ENCODE data around the gene DOK3.
"Not testable (repeated sequence)": the region's sequence is repeated elsewhere in the genome, so short reads cannot be mapped to it uniquely, and the experiment has no call there.

The DOK3 gene

GRCh38 chr5:177545487-177546257 lies 36.0 kb upstream of the DOK3 start:
- no peaks in the 10 kb centered on the region for H3K9me3 ChIP-seq (ENCODE audit: control insufficient read depth, insufficient read depth, low read length)
- H3K9ac ChIP-seq (ENCODE audit: low read depth, low read length) = no peak overlapping the region
- H3K4me1 ChIP-seq (ENCODE audit: insufficient read depth, low read length) = peaks cover 15% of the 10 kb centered on the region
- peaks cover 7% of the 10 kb centered on the region; the same call in 1 of the 2 replicates for H3K36me3 ChIP-seq (ENCODE audit: insufficient read depth, low read length)

DNA sequence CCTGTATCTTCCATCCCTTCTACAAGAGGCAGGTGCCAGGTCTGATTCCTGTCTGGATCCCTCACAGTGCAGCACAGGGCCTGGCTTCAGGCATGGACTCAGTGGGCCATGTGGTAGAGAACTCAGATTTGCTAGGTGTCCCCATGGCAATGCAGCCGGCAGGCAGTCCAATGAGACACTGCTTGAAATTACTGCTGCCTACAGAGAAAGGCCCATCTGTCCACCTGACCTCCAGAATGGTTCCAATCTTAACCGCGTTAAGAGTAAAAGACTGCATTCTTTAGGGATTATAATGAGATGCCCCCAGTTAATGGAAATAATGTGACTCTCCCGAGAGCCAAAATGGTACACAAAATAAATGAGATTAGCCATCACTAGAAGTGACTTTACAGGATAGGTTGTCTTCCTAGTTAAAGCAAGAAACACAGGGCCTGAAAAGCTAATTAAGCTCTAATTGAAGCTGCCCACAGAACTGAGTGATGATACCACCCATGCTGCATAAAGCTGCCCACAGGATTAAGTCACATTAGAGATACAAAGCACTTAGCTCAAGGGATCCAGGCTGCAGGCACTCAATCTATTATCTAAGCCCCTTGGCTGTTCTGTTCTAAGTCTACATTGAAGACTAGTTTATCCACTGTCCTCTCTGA lies 33.3 kb upstream of the DOK3 start:
- H3K9ac ChIP-seq (ENCODE audit: low read depth, low read length) = no peak overlapping the region
- H3K36me3 ChIP-seq (ENCODE audit: insufficient read depth, low read length) = peaks cover 7% of the 10 kb centered on the region; the same call in 1 of the 2 replicates
- peaks cover 19% of the 10 kb centered on the region for H3K4me1 ChIP-seq (ENCODE audit: insufficient read depth, low read length)
- no peaks in the 10 kb centered on the region for H3K9me3 ChIP-seq (ENCODE audit: control insufficient read depth, insufficient read depth, low read length)

DNA sequence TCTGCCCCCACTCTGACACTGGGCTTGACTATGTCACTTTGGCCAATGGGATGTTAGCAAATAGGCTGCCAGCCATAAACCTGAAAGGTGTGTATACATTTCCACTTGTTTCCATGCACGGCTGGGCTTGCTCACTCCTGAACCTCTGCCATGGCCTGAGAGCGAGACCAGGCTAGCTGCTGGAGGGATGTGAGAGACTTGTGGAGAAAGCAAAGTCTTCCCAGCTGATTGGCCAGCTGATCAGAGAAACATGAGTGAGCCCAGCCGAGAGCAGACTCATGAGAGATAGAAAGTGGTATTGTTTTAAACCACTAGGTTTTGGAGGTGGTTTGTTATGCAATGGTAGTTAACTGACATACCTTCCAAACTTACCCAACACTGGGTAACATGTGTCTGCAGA lies 30.8 kb upstream of the DOK3 start:
- Histone ChIP-seq H3K36me3 (ENCODE audit: insufficient read depth, low read length) (peaks cover 19% of the 10 kb centered on the region), H3K9me3 (ENCODE audit: control insufficient read depth, insufficient read depth, low read length) (no peaks in the 10 kb centered on the region), H3K9ac (ENCODE audit: low read depth, low read length) (no peak overlapping the region), H3K4me1 (ENCODE audit: insufficient read depth, low read length) (peaks cover 4% of the 10 kb centered on the region; the same call in 1 of the 2 replicates)

- H3K36me3 ChIP-seq (ENCODE audit: insufficient read depth, low read length) = peaks cover 19% of the 10 kb centered on the region
- H3K9me3 ChIP-seq (ENCODE audit: control insufficient read depth, insufficient read depth, low read length) = no peaks in the 10 kb centered on the region
- H3K9ac ChIP-seq (ENCODE audit: low read depth, low read length) = no peak overlapping the region
- peaks cover 4% of the 10 kb centered on the region; the same call in 1 of the 2 replicates for H3K4me1 ChIP-seq (ENCODE audit: insufficient read depth, low read length)
These were observed 29.8 kb upstream of the DOK3 start for GRCh38 chr5:177539411-177539810.

- H3K36me3 ChIP-seq (ENCODE audit: insufficient read depth, low read length) = peaks cover 19% of the 10 kb centered on the region
- H3K4me1 ChIP-seq (ENCODE audit: insufficient read depth, low read length) = peaks cover 4% of the 10 kb centered on the region; the same call in 1 of the 2 replicates
- no peaks in the 10 kb centered on the region for H3K9me3 ChIP-seq (ENCODE audit: control insufficient read depth, insufficient read depth, low read length)
- no peak overlapping the region for H3K9ac ChIP-seq (ENCODE audit: low read depth, low read length)
These were observed 29.2 kb upstream of the DOK3 start for GRCh38 chr5:177538876-177539275.

- H3K36me3 ChIP-seq (ENCODE audit: insufficient read depth, low read length) = peaks cover 19% of the 10 kb centered on the region
- no peaks in the 10 kb centered on the region for H3K9me3 ChIP-seq (ENCODE audit: control insufficient read depth, insufficient read depth, low read length)
- peaks cover 4% of the 10 kb centered on the region; the same call in 1 of the 2 replicates for H3K4me1 ChIP-seq (ENCODE audit: insufficient read depth, low read length)
- no peak overlapping the region for H3K9ac ChIP-seq (ENCODE audit: low read depth, low read length)
These were observed 28.0 kb upstream of the DOK3 start for GRCh38 chr5:177537389-177538361.

DNA sequence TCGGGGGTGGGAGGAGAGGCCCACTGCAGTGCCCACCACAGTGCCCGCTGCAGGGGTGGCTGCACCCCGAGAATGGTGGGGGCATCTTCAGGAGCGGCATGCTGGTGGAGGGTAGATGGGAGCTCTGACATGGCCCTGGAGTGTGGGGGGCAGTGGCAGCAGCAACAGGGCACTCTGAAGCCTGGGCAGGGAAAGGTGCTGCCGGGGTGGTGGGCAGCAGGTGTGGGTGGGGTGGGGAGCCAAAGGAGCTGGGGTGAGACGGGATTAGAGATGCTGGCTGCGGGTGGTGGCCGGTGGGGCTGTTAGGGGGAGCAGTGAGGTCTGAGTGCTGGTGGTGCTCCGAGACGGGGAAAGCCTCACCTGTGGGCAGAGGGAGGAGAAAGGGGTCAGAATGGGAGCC lies 26.8 kb upstream of the DOK3 start:
- Histone ChIP-seq H3K36me3 (ENCODE audit: insufficient read depth, low read length) (peaks cover 15% of the 10 kb centered on the region), H3K4me1 (ENCODE audit: insufficient read depth, low read length) (peaks cover 4% of the 10 kb centered on the region; the same call in 1 of the 2 replicates)

GRCh38 chr5:177535125-177535524 lies 25.5 kb upstream of the DOK3 start:
- no peaks in the 10 kb centered on the region for H3K9me3 ChIP-seq (ENCODE audit: control insufficient read depth, insufficient read depth, low read length)
- H3K4me1 ChIP-seq (ENCODE audit: insufficient read depth, low read length) = peaks cover 4% of the 10 kb centered on the region; the same call in 1 of the 2 replicates
- H3K9ac ChIP-seq (ENCODE audit: low read depth, low read length) = no peak overlapping the region
- H3K36me3 ChIP-seq (ENCODE audit: insufficient read depth, low read length) = peaks cover 24% of the 10 kb centered on the region

More for the DNA sequence above, 26.8 kb upstream of the DOK3 start:
- H3K9ac ChIP-seq (ENCODE audit: low read depth, low read length) = no peak overlapping the region
- no peaks in the 10 kb centered on the region for H3K9me3 ChIP-seq (ENCODE audit: control insufficient read depth, insufficient read depth, low read length)

DNA sequence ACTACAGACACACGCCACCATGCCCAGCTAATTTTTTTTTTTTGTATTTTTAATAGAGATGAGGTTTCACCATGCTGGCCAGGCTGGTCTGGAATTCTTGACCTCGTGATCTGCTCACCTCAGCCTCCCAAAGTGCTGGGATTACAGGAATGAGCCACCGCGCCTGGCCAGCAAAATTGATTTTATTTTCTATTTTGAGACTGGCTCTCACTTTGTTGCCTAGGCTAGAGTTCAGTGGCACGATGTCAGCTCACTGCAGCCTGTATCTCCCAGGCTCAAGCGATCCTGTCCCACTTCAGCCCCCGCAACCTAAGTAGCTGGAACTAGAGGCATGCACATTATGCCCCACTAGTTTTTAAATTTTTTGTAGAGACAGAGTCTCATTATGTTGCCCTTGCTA lies 24.8 kb upstream of the DOK3 start:
- H3K36me3 ChIP-seq (ENCODE audit: insufficient read depth, low read length) = peaks cover 28% of the 10 kb centered on the region
- not testable (repeated sequence) for H3K9me3 ChIP-seq (ENCODE audit: control insufficient read depth, insufficient read depth, low read length); H3K9ac ChIP-seq (ENCODE audit: low read depth, low read length); H3K4me1 ChIP-seq (ENCODE audit: insufficient read depth, low read length)

- no peak overlapping the region for H3K9ac ChIP-seq (ENCODE audit: low read depth, low read length)
- no peaks in the 10 kb centered on the region for H3K4me1 ChIP-seq (ENCODE audit: insufficient read depth, low read length)
- H3K9me3 ChIP-seq (ENCODE audit: control insufficient read depth, insufficient read depth, low read length) = no peaks in the 10 kb centered on the region
- peaks cover 21% of the 10 kb centered on the region for H3K36me3 ChIP-seq (ENCODE audit: insufficient read depth, low read length)
These were observed 21.7 kb upstream of the DOK3 start for GRCh38 chr5:177531209-177531940.

DNA sequence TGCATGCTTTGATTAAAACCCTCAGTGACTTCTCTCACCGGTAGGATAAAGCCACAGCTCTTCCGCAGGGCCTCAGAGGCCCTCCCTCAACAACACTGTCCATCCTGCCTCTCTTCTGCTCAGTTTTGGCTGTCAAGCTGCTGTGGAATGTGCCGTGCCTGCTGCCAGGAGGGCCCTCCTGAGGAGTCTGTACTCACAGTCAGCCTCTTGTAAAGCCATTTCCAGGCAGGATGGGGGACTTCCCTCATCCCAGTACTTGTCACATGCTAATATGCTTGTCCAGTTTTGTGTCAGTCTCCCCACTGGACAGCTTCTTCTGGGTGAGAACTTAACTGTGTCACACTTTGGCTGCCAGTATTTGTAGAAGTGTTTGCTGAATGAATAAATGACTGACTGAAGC lies 21.0 kb upstream of the DOK3 start:
- Histone ChIP-seq H3K9ac (ENCODE audit: low read depth, low read length) (no peak overlapping the region), H3K36me3 (ENCODE audit: insufficient read depth, low read length) (peaks cover 21% of the 10 kb centered on the region), H3K4me1 (ENCODE audit: insufficient read depth, low read length) (no peaks in the 10 kb centered on the region), H3K9me3 (ENCODE audit: control insufficient read depth, insufficient read depth, low read length) (no peaks in the 10 kb centered on the region)

DNA sequence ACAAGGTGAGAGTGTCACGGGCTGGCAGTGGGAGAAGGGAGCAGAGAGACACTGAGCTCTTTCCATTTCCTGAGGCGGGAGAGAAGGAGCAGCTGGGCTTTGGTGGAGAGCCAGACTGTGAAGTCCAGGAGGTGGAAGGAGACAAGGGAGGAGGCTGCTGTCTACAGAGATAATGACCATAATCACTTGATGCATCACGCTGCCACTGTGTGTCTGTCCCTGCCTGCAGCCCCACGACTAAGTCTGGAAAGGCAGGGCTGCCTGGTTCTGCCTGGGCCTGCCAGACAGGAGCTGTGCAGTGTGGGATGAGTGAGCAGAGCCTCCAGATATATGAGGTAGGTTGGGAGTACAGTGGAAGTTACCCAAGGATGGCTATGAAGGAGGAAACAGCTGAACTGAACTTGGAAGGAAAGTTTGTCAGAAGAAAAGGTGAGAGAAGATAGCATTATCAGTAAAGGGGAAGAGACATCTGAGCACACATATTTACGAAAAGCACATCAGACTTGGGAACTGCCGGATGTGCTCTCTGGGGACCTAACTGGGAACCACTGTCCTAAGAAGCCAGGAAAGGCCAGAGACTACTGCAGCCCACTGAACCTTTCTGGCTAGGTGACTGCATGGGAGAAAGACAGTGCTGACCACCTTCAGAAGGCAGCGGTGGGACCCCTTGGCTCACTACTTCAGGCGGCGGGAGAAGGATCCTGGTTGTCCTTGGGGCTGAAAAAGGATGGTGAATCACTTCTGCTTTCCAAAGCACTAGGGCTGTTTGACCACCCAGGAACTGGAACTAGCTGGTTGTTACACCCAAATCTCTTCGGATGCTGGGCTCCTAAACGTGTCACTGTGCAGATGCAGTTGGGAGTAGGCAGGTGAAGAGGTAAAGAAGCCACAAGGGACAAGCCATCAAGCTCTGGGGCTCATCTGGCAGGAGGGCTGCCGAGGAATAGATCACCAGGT lies 19.9 kb upstream of the DOK3 start:
- H3K36me3 ChIP-seq (ENCODE audit: insufficient read depth, low read length) = peaks cover 25% of the 10 kb centered on the region
- no peaks in the 10 kb centered on the region for H3K4me1 ChIP-seq (ENCODE audit: insufficient read depth, low read length)
- H3K9me3 ChIP-seq (ENCODE audit: control insufficient read depth, insufficient read depth, low read length) = no peaks in the 10 kb centered on the region
- H3K9ac ChIP-seq (ENCODE audit: low read depth, low read length) = no peak overlapping the region

GRCh38 chr5:177528631-177529030 lies 19.0 kb upstream of the DOK3 start:
- Histone ChIP-seq H3K4me1 (ENCODE audit: insufficient read depth, low read length) (no peaks in the 10 kb centered on the region), H3K36me3 (ENCODE audit: insufficient read depth, low read length) (peaks cover 25% of the 10 kb centered on the region), H3K9ac (ENCODE audit: low read depth, low read length) (no peak overlapping the region), H3K9me3 (ENCODE audit: control insufficient read depth, insufficient read depth, low read length) (no peaks in the 10 kb centered on the region)

Data from ES-I3 (cell line).